H1 (cell line): ENCODE results near the gene PMFBP1. TPM values are rescaled to one million over a fixed set of nuclear protein-coding genes. Genes with fewer than 3 reads are reported as not detected.

ENCODE experiments used
- CTCF ChIA-PET: fragments of 300-600 bp; sonication (Branson Sonifier 250); formaldehyde crosslinking; loops from one replicate; lab custom pipeline; 2021; ENCODE audit not compliant: partially characterized antibody; lab: Charles Lee
- POLR2A ChIA-PET: fragments of 300-600 bp; sonication (Branson Sonifier 250); formaldehyde crosslinking; loops from one replicate; lab custom pipeline; 2021; ENCODE audit warnings: inconsistent platforms; ENCODE audit not compliant: partially characterized antibody; lab: Charles Lee
- DNase-seq, 2 experiments: peaks; one replicate each; pipeline versions ENCODE4 v3.0.0 to v3.0.0-alpha.2; 2010 to 2022; ENCODE audit warnings: low spot score in 2 of 2, low read depth in 1 of 2, mixed read lengths in 1 of 2
- FAIRE-seq: peaks from 2 replicates; lab custom pipeline; 2011; peaks lifted over from hg19 to GRCh38; lab: Jason Lieb, UNC
- H2AFZ ChIP-seq: 2 replicates; pipeline ENCODE4 v1.8.1; 2012; ENCODE audit warnings: low read length, inconsistent platforms
- H2AK5ac ChIP-seq: 2 replicates; pipeline ENCODE4 v1.6.1; 2013; ENCODE audit warnings: low read depth, low read length
- H2BK120ac ChIP-seq: replicated peaks from 2 replicates; pipeline ENCODE3; 2013; ENCODE audit warnings: low read depth, low read length, inconsistent platforms
- H2BK12ac ChIP-seq: 2 replicates; pipeline ENCODE4 v1.6.1; 2013; ENCODE audit warnings: low read depth, low read length
- H2BK15ac ChIP-seq: 2 replicates; pipeline ENCODE4 v1.6.1; 2013; ENCODE audit warnings: low read length
- H2BK20ac ChIP-seq: 2 replicates; pipeline ENCODE4 v1.6.1; 2013; ENCODE audit warnings: low read length
- H2BK5ac ChIP-seq: 2 replicates; pipeline ENCODE4 v1.6.1; 2013; ENCODE audit warnings: low read depth, low read length
- H3K14ac ChIP-seq: 2 replicates; pipeline ENCODE4 v1.6.1; 2013; ENCODE audit warnings: inconsistent platforms; ENCODE audit not compliant: insufficient read length
- H3K18ac ChIP-seq: 2 replicates; pipeline ENCODE4 v1.6.1; 2013; ENCODE audit warnings: low read length; ENCODE audit errors: extremely low read depth
- H3K23ac ChIP-seq: 2 replicates; pipeline ENCODE4 v1.6.1; 2013; ENCODE audit warnings: inconsistent platforms; ENCODE audit not compliant: insufficient read length
- H3K23me2 ChIP-seq: 2 replicates; pipeline ENCODE4 v1.6.1; 2013; ENCODE audit warnings: low read depth, low read length
- H3K27ac ChIP-seq: 2 replicates; pipeline ENCODE4 v1.6.1; 2011; ENCODE audit warnings: low read depth, low read length, inconsistent platforms
- H3K27me3 ChIP-seq, 4 experiments: replicated peaks in 1 of 4; 1 replicate in 1 of 4; 2 replicates in 3 of 4; pipeline versions ENCODE4 v1.6.1 to v1.8.1; 2011 to 2013; ENCODE audit warnings: low read length in 3 of 4, mild to moderate bottlenecking in 3 of 4, inconsistent platforms in 2 of 4, mixed read lengths in 2 of 4, moderate library complexity in 1 of 4; ENCODE audit not compliant: control insufficient read depth in 3 of 4, insufficient read depth in 3 of 4; ENCODE audit errors: extremely low read depth in 1 of 4
- H3K36me3 ChIP-seq, 4 experiments: 2 replicates each; pipeline versions ENCODE4 v1.6.1 to v1.8.1; 2011 to 2013; ENCODE audit warnings: mild to moderate bottlenecking in 4 of 4, low read length in 3 of 4, moderate library complexity in 2 of 4, control low read depth in 1 of 4, inconsistent platforms in 1 of 4; ENCODE audit not compliant: insufficient read depth in 4 of 4, control insufficient read depth in 2 of 4
- H3K4ac ChIP-seq: replicated peaks from 2 replicates; pipeline ENCODE3; 2013; ENCODE audit warnings: low read length, low read depth, mixed read lengths, inconsistent platforms; ENCODE audit not compliant: insufficient read length
- H3K4me1 ChIP-seq, 4 experiments: replicated peaks in 1 of 4; 1 replicate in 1 of 4; 2 replicates in 3 of 4; pipeline versions ENCODE4 v1.6.1 to v1.8.1; 2011 to 2013; ENCODE audit warnings: low read length in 3 of 4, inconsistent platforms in 2 of 4, mixed read lengths in 1 of 4; ENCODE audit not compliant: insufficient read depth in 4 of 4, control insufficient read depth in 3 of 4
- H3K4me2 ChIP-seq, 2 experiments: 2 replicates each; pipeline versions ENCODE4 v1.6.1 to v1.8.1; 2011 to 2013; ENCODE audit warnings: low read depth in 2 of 2, low read length in 2 of 2, control low read depth in 1 of 2, inconsistent platforms in 1 of 2, mild to moderate bottlenecking in 1 of 2; ENCODE audit not compliant: insufficient read depth in 1 of 2
- H3K4me3 ChIP-seq, 4 experiments: fragments of 200-600, 300-600 bp in 1 of 4; sonication (generic), shearing (Covaris generic), sonication (Bioruptor Twin) in 1 of 4; 2 replicates each; pipeline versions ENCODE4 v1.5.1 to v1.8.1; 2011 to 2016; ENCODE audit warnings: low read length in 4 of 4, low read depth in 3 of 4, control low read depth in 2 of 4, inconsistent platforms in 2 of 4, mild to moderate bottlenecking in 2 of 4, mixed read lengths in 1 of 4, moderate library complexity in 1 of 4; ENCODE audit not compliant: insufficient read depth in 2 of 4; ENCODE audit errors: extremely low read depth in 1 of 4
- H3K56ac ChIP-seq: replicated peaks from 2 replicates; pipeline ENCODE3; 2013; ENCODE audit warnings: low read depth, mild to moderate bottlenecking, mixed read lengths, low read length, inconsistent platforms; ENCODE audit not compliant: insufficient read length
- H3K79me1 ChIP-seq: 2 replicates; pipeline ENCODE4 v1.6.1; 2013; ENCODE audit warnings: low read depth, low read length, control low read depth
- H3K79me2 ChIP-seq, 2 experiments: 2 replicates each; pipeline versions ENCODE4 v1.6.1 to v1.8.1; 2012 to 2013; ENCODE audit warnings: low read length in 2 of 2, mild to moderate bottlenecking in 2 of 2, inconsistent platforms in 1 of 2; ENCODE audit not compliant: insufficient read depth in 2 of 2, control insufficient read depth in 1 of 2
- H3K9ac ChIP-seq, 4 experiments: replicated peaks in 1 of 4; 1 replicate in 1 of 4; 2 replicates in 3 of 4; pipeline versions ENCODE4 v1.6.1 to v1.8.1; 2011 to 2013; ENCODE audit warnings: low read depth in 3 of 4, low read length in 3 of 4, control low read depth in 2 of 4, mild to moderate bottlenecking in 2 of 4, moderate library complexity in 2 of 4, inconsistent platforms in 1 of 4; ENCODE audit errors: extremely low read depth in 1 of 4
- H3K9me3 ChIP-seq, 2 experiments: 2 replicates each; pipeline versions ENCODE4 v1.6.1 to v1.8.1; 2012 to 2013; ENCODE audit warnings: mild to moderate bottlenecking in 2 of 2, moderate library complexity in 2 of 2, control low read depth in 1 of 2, inconsistent platforms in 1 of 2, low read depth in 1 of 2, low read length in 1 of 2, mixed read lengths in 1 of 2; ENCODE audit not compliant: insufficient read depth in 2 of 2
- H4K20me1 ChIP-seq, 2 experiments: replicated peaks in 1 of 2; 2 replicates each; pipeline versions ENCODE3 to v1.8.1; 2011 to 2013; ENCODE audit warnings: inconsistent platforms in 2 of 2, low read length in 2 of 2, mild to moderate bottlenecking in 1 of 2; ENCODE audit not compliant: insufficient read depth in 2 of 2, control insufficient read depth in 1 of 2
- H4K5ac ChIP-seq: 2 replicates; pipeline ENCODE4 v1.6.1; 2013; ENCODE audit warnings: low read length, low read depth, mixed read lengths, inconsistent platforms; ENCODE audit not compliant: insufficient read length
- H4K8ac ChIP-seq: 2 replicates; pipeline ENCODE4 v1.8.0; 2013; ENCODE audit warnings: mild to moderate bottlenecking, moderate library complexity, low read length, inconsistent platforms; ENCODE audit not compliant: insufficient read depth; ENCODE audit errors: extremely low read depth
- H4K91ac ChIP-seq: replicated peaks from 2 replicates; pipeline ENCODE3; 2013; ENCODE audit warnings: low read length, mixed read lengths, inconsistent platforms; ENCODE audit not compliant: insufficient read length
- CTBP2 ChIP-seq: IDR thresholded peaks from 2 replicates; pipeline ENCODE4 v1.7.0; 2011; ENCODE audit warnings: borderline replicate concordance, mild to moderate bottlenecking, moderate library complexity, mixed read lengths, low read length; ENCODE audit not compliant: insufficient read depth, insufficient read length
- YY1 ChIP-seq: IDR thresholded peaks from 2 replicates; pipeline ENCODE4 v1.6.1; 2011; ENCODE audit warnings: low read depth, mild to moderate bottlenecking, low read length
- WGBS, 2 experiments: shearing (Covaris generic) in 1 of 2; methylation state at CpG; one replicate each; pipeline versions ENCODE4 v1.1.6 to v1.1.7; 2013 to 2015; ENCODE audit warnings: low lambda C conversion rate in 2 of 2, mixed read lengths in 2 of 2, inconsistent platforms in 1 of 2, low coverage in 1 of 2, missing lambda C conversion rate in 1 of 2; ENCODE audit not compliant: insufficient replicate concordance in 2 of 2, insufficient coverage in 1 of 2, insufficient read length in 1 of 2; ENCODE audit errors: extremely low coverage in 1 of 2, missing lambda C conversion rate in 1 of 2; 5-methylcytosine and 5-hydroxymethylcytosine counted together
- polyA plus RNA-seq, 7 experiments: library from polyadenylated mRNA; depleted of rRNA in 3 of 7; stranded (reverse) in 5 of 7; unstranded in 2 of 7; fragments of >200 nt in 5 of 7; fragments of 200-250 nt in 2 of 7; gene quantifications; 1 replicate in 5 of 7; 2 replicates in 1 of 7; 4 replicates in 1 of 7; pipeline versions ENCODE4 v1.2.1 to v1.2.3, GENCODE V29; 2011 to 2013; ENCODE audit warnings: missing spikeins in 2 of 7, mixed read lengths in 2 of 7
- total RNA-seq: library from RNA; stranded (reverse); fragmentation: NEBNext Ultra II Directional; extraction: Animal tissue kit (Norgen Biotek cat#: 25700); gene quantifications from 2 replicates; pipeline ENCODE4 v1.2.1, GENCODE V29; 2021

PMFBP1 gene
- total and polyA plus RNA-seq, 2 of the 8 experiments (the other 6 are each of a cell fraction or from before 2014, with no cell fraction given), result 0.32 to 1.6 TPM

GRCh38 chr16:72098936-72099335 lies 73.0 kb downstream of the PMFBP1 start:
- Histone ChIP-seq H3K23ac (no peak overlapping the region), H4K8ac (peak overlapping the region; percentile 12; the same call in 1 of the 2 replicates), H3K79me2 (peaks cover 4 to 25% of the 10 kb centered on the region in 2 experiments), H3K36me3 (peaks cover 41 to 66% (median 56%) of the 10 kb centered on the region in 4 experiments), H2BK5ac (no peak overlapping the region), H4K91ac (no peak overlapping the region), H4K5ac (no peak overlapping the region), H3K18ac (no peak overlapping the region), H3K56ac (no peak overlapping the region), H3K4me1 (no peaks in the 10 kb centered on the region), H3K4ac (no peak overlapping the region), H3K14ac (no peak overlapping the region), H3K4me3 (no peak overlapping the region), H3K23me2 (peaks cover 8% of the 10 kb centered on the region; the same call in 1 of the 2 replicates), H4K20me1 (peaks cover 8 to 15% of the 10 kb centered on the region in 2 experiments), H2BK120ac (no peak overlapping the region), H2BK20ac (no peak overlapping the region), H3K27ac (no peak overlapping the region), H2BK12ac (no peak overlapping the region), H2AFZ (no peak overlapping the region), H3K79me1 (peaks cover 6% of the 10 kb centered on the region; the same call in 1 of the 2 replicates), H3K4me2 (no peak overlapping the region), H3K9ac (no peak overlapping the region), H3K9me3 (no peaks in the 10 kb centered on the region), H2AK5ac (no peak overlapping the region), H3K27me3 (no peaks in the 10 kb centered on the region), H2BK15ac (no peak overlapping the region)
- ChIA-PET CTCF (interaction anchor here (0.8 to 11.4 kb wide), 12 partner anchors 10 to 217 kb away, joined by 3 to 108 read pairs (median 4); partner anchors contain the start of gene HPR), POLR2A (interaction anchor here (2.4 kb wide), 1 partner anchor 13 kb away, joined by 8 read pairs; no protein-coding TSS in a partner anchor)
- no peak for TF ChIP-seq CTBP2
- TF ChIP-seq YY1, result no peak
- DNase-seq (no peak), FAIRE-seq (no peak)
- 84% methylated on average over 15 of the region's 15 CpGs; no CpG with 5 or more reads in 1 of the 2 experiments for WGBS, 2 experiments
